H1 (cell line): ENCODE data around the gene TNN. TPM values are rescaled to one million over a fixed set of nuclear protein-coding genes. Genes with fewer than 3 reads are reported as not detected.

ENCODE experiments used
- CTCF ChIA-PET: fragments of 300-600 bp; sonication (Branson Sonifier 250); formaldehyde crosslinking; loops from one replicate; lab custom pipeline; 2021; ENCODE audit not compliant: partially characterized antibody; lab: Charles Lee
- POLR2A ChIA-PET: fragments of 300-600 bp; sonication (Branson Sonifier 250); formaldehyde crosslinking; loops from one replicate; lab custom pipeline; 2021; ENCODE audit warnings: inconsistent platforms; ENCODE audit not compliant: partially characterized antibody; lab: Charles Lee
- DNase-seq, 2 experiments: peaks; one replicate each; pipeline versions ENCODE4 v3.0.0 to v3.0.0-alpha.2; 2010 to 2022; ENCODE audit warnings: low spot score in 2 of 2, low read depth in 1 of 2, mixed read lengths in 1 of 2
- FAIRE-seq: peaks from 2 replicates; lab custom pipeline; 2011; peaks lifted over from hg19 to GRCh38; lab: Jason Lieb, UNC
- H2AFZ ChIP-seq: 2 replicates; pipeline ENCODE4 v1.8.1; 2012; ENCODE audit warnings: low read length, inconsistent platforms
- H2AK5ac ChIP-seq: 2 replicates; pipeline ENCODE4 v1.6.1; 2013; ENCODE audit warnings: low read depth, low read length
- H2BK120ac ChIP-seq: replicated peaks from 2 replicates; pipeline ENCODE3; 2013; ENCODE audit warnings: low read depth, low read length, inconsistent platforms
- H2BK12ac ChIP-seq: 2 replicates; pipeline ENCODE4 v1.6.1; 2013; ENCODE audit warnings: low read depth, low read length
- H2BK15ac ChIP-seq: 2 replicates; pipeline ENCODE4 v1.6.1; 2013; ENCODE audit warnings: low read length
- H2BK20ac ChIP-seq: 2 replicates; pipeline ENCODE4 v1.6.1; 2013; ENCODE audit warnings: low read length
- H2BK5ac ChIP-seq: 2 replicates; pipeline ENCODE4 v1.6.1; 2013; ENCODE audit warnings: low read depth, low read length
- H3K14ac ChIP-seq: 2 replicates; pipeline ENCODE4 v1.6.1; 2013; ENCODE audit warnings: inconsistent platforms; ENCODE audit not compliant: insufficient read length
- H3K18ac ChIP-seq: 2 replicates; pipeline ENCODE4 v1.6.1; 2013; ENCODE audit warnings: low read length; ENCODE audit errors: extremely low read depth
- H3K23ac ChIP-seq: 2 replicates; pipeline ENCODE4 v1.6.1; 2013; ENCODE audit warnings: inconsistent platforms; ENCODE audit not compliant: insufficient read length
- H3K23me2 ChIP-seq: 2 replicates; pipeline ENCODE4 v1.6.1; 2013; ENCODE audit warnings: low read depth, low read length
- H3K27ac ChIP-seq: 2 replicates; pipeline ENCODE4 v1.6.1; 2011; ENCODE audit warnings: low read depth, low read length, inconsistent platforms
- H3K27me3 ChIP-seq, 4 experiments: replicated peaks in 1 of 4; 1 replicate in 1 of 4; 2 replicates in 3 of 4; pipeline versions ENCODE4 v1.6.1 to v1.8.1; 2011 to 2013; ENCODE audit warnings: low read length in 3 of 4, mild to moderate bottlenecking in 3 of 4, inconsistent platforms in 2 of 4, mixed read lengths in 2 of 4, moderate library complexity in 1 of 4; ENCODE audit not compliant: control insufficient read depth in 3 of 4, insufficient read depth in 3 of 4; ENCODE audit errors: extremely low read depth in 1 of 4
- H3K36me3 ChIP-seq, 4 experiments: 2 replicates each; pipeline versions ENCODE4 v1.6.1 to v1.8.1; 2011 to 2013; ENCODE audit warnings: mild to moderate bottlenecking in 4 of 4, low read length in 3 of 4, moderate library complexity in 2 of 4, control low read depth in 1 of 4, inconsistent platforms in 1 of 4; ENCODE audit not compliant: insufficient read depth in 4 of 4, control insufficient read depth in 2 of 4
- H3K4ac ChIP-seq: replicated peaks from 2 replicates; pipeline ENCODE3; 2013; ENCODE audit warnings: low read length, low read depth, mixed read lengths, inconsistent platforms; ENCODE audit not compliant: insufficient read length
- H3K4me1 ChIP-seq, 4 experiments: replicated peaks in 1 of 4; 1 replicate in 1 of 4; 2 replicates in 3 of 4; pipeline versions ENCODE4 v1.6.1 to v1.8.1; 2011 to 2013; ENCODE audit warnings: low read length in 3 of 4, inconsistent platforms in 2 of 4, mixed read lengths in 1 of 4; ENCODE audit not compliant: insufficient read depth in 4 of 4, control insufficient read depth in 3 of 4
- H3K4me2 ChIP-seq, 2 experiments: 2 replicates each; pipeline versions ENCODE4 v1.6.1 to v1.8.1; 2011 to 2013; ENCODE audit warnings: low read depth in 2 of 2, low read length in 2 of 2, control low read depth in 1 of 2, inconsistent platforms in 1 of 2, mild to moderate bottlenecking in 1 of 2; ENCODE audit not compliant: insufficient read depth in 1 of 2
- H3K4me3 ChIP-seq, 4 experiments: fragments of 200-600, 300-600 bp in 1 of 4; sonication (generic), shearing (Covaris generic), sonication (Bioruptor Twin) in 1 of 4; 2 replicates each; pipeline versions ENCODE4 v1.5.1 to v1.8.1; 2011 to 2016; ENCODE audit warnings: low read length in 4 of 4, low read depth in 3 of 4, control low read depth in 2 of 4, inconsistent platforms in 2 of 4, mild to moderate bottlenecking in 2 of 4, mixed read lengths in 1 of 4, moderate library complexity in 1 of 4; ENCODE audit not compliant: insufficient read depth in 2 of 4; ENCODE audit errors: extremely low read depth in 1 of 4
- H3K56ac ChIP-seq: replicated peaks from 2 replicates; pipeline ENCODE3; 2013; ENCODE audit warnings: low read depth, mild to moderate bottlenecking, mixed read lengths, low read length, inconsistent platforms; ENCODE audit not compliant: insufficient read length
- H3K79me1 ChIP-seq: 2 replicates; pipeline ENCODE4 v1.6.1; 2013; ENCODE audit warnings: low read depth, low read length, control low read depth
- H3K79me2 ChIP-seq, 2 experiments: 2 replicates each; pipeline versions ENCODE4 v1.6.1 to v1.8.1; 2012 to 2013; ENCODE audit warnings: low read length in 2 of 2, mild to moderate bottlenecking in 2 of 2, inconsistent platforms in 1 of 2; ENCODE audit not compliant: insufficient read depth in 2 of 2, control insufficient read depth in 1 of 2
- H3K9ac ChIP-seq, 4 experiments: replicated peaks in 1 of 4; 1 replicate in 1 of 4; 2 replicates in 3 of 4; pipeline versions ENCODE4 v1.6.1 to v1.8.1; 2011 to 2013; ENCODE audit warnings: low read depth in 3 of 4, low read length in 3 of 4, control low read depth in 2 of 4, mild to moderate bottlenecking in 2 of 4, moderate library complexity in 2 of 4, inconsistent platforms in 1 of 4; ENCODE audit errors: extremely low read depth in 1 of 4
- H3K9me3 ChIP-seq, 2 experiments: 2 replicates each; pipeline versions ENCODE4 v1.6.1 to v1.8.1; 2012 to 2013; ENCODE audit warnings: mild to moderate bottlenecking in 2 of 2, moderate library complexity in 2 of 2, control low read depth in 1 of 2, inconsistent platforms in 1 of 2, low read depth in 1 of 2, low read length in 1 of 2, mixed read lengths in 1 of 2; ENCODE audit not compliant: insufficient read depth in 2 of 2
- H4K20me1 ChIP-seq, 2 experiments: replicated peaks in 1 of 2; 2 replicates each; pipeline versions ENCODE3 to v1.8.1; 2011 to 2013; ENCODE audit warnings: inconsistent platforms in 2 of 2, low read length in 2 of 2, mild to moderate bottlenecking in 1 of 2; ENCODE audit not compliant: insufficient read depth in 2 of 2, control insufficient read depth in 1 of 2
- H4K5ac ChIP-seq: 2 replicates; pipeline ENCODE4 v1.6.1; 2013; ENCODE audit warnings: low read length, low read depth, mixed read lengths, inconsistent platforms; ENCODE audit not compliant: insufficient read length
- H4K8ac ChIP-seq: 2 replicates; pipeline ENCODE4 v1.8.0; 2013; ENCODE audit warnings: mild to moderate bottlenecking, moderate library complexity, low read length, inconsistent platforms; ENCODE audit not compliant: insufficient read depth; ENCODE audit errors: extremely low read depth
- H4K91ac ChIP-seq: replicated peaks from 2 replicates; pipeline ENCODE3; 2013; ENCODE audit warnings: low read length, mixed read lengths, inconsistent platforms; ENCODE audit not compliant: insufficient read length
- ASH2L ChIP-seq: fragments of 200-600, 300-600 bp; sonication (generic); IDR thresholded peaks from one replicate; pipeline ENCODE4 v1.7.1; 2017; ENCODE audit warnings: low read length
- CTCF ChIP-seq, 3 experiments: IDR thresholded peaks; 1 replicate in 2 of 3; 2 replicates in 1 of 3; pipeline versions ENCODE4 v1.5.1 to v1.6.1; 2011; ENCODE audit warnings: low read length in 3 of 3, mild to moderate bottlenecking in 3 of 3, inconsistent platforms in 2 of 3, low read depth in 1 of 3, moderate library complexity in 1 of 3; ENCODE audit not compliant: insufficient read depth in 1 of 3; ENCODE audit errors: control extremely low read depth in 1 of 3
- PHF8 ChIP-seq: fragments of 200-600 bp; sonication (generic); conservative IDR thresholded peaks from 2 replicates; pipeline ENCODE4 v1.7.1; 2012; ENCODE audit warnings: low read depth, mild to moderate bottlenecking, inconsistent platforms, low read length, moderate library complexity
- RAD21 ChIP-seq, 2 experiments: IDR thresholded peaks in 1 of 2; conservative IDR thresholded peaks in 1 of 2; 2 replicates each; pipeline ENCODE4 v1.6.1; 2011; ENCODE audit warnings: low read depth in 2 of 2, low read length in 2 of 2, improper control_type of control experiment in 1 of 2, inconsistent platforms in 1 of 2, mild to moderate bottlenecking in 1 of 2, moderate library complexity in 1 of 2
- WGBS, 2 experiments: shearing (Covaris generic) in 1 of 2; methylation state at CpG; one replicate each; pipeline versions ENCODE4 v1.1.6 to v1.1.7; 2013 to 2015; ENCODE audit warnings: low lambda C conversion rate in 2 of 2, mixed read lengths in 2 of 2, inconsistent platforms in 1 of 2, low coverage in 1 of 2, missing lambda C conversion rate in 1 of 2; ENCODE audit not compliant: insufficient replicate concordance in 2 of 2, insufficient coverage in 1 of 2, insufficient read length in 1 of 2; ENCODE audit errors: extremely low coverage in 1 of 2, missing lambda C conversion rate in 1 of 2; 5-methylcytosine and 5-hydroxymethylcytosine counted together
- polyA plus RNA-seq, 7 experiments: library from polyadenylated mRNA; depleted of rRNA in 3 of 7; stranded (reverse) in 5 of 7; unstranded in 2 of 7; fragments of >200 nt in 5 of 7; fragments of 200-250 nt in 2 of 7; gene quantifications; 1 replicate in 5 of 7; 2 replicates in 1 of 7; 4 replicates in 1 of 7; pipeline versions ENCODE4 v1.2.1 to v1.2.3, GENCODE V29; 2011 to 2013; ENCODE audit warnings: missing spikeins in 2 of 7, mixed read lengths in 2 of 7
- total RNA-seq: library from RNA; stranded (reverse); fragmentation: NEBNext Ultra II Directional; extraction: Animal tissue kit (Norgen Biotek cat#: 25700); gene quantifications from 2 replicates; pipeline ENCODE4 v1.2.1, GENCODE V29; 2021

The TNN gene
- total and polyA plus RNA-seq, 2 of the 8 experiments (the other 6 are each of a cell fraction or from before 2014, with no cell fraction given) = 0.21 to 0.30 TPM

- H3K23me2 ChIP-seq = no peaks in the 10 kb centered on the region
- H3K4me3 ChIP-seq = peak overlapping the region in 1 of 4 experiments; percentile 52; a peak in 2 of 8 replicates
- peak overlapping the region; percentile 75; the same call in 1 of the 2 replicates for H2AFZ ChIP-seq
- H2BK15ac ChIP-seq = no peak overlapping the region
- no peak overlapping the region for H2BK120ac ChIP-seq
- no peak overlapping the region for H3K56ac ChIP-seq
- no peaks in the 10 kb centered on the region for H3K79me1 ChIP-seq
- ChIA-PET CTCF (interaction anchor here (0.5 to 11.9 kb wide), 99 partner anchors 10 to 1692 kb away, joined by 3 to 260 read pairs (median 5); no protein-coding TSS in a partner anchor), POLR2A (interaction anchor here (1.0 kb wide), 1 partner anchor 19 kb away, joined by 3 read pairs; no protein-coding TSS in a partner anchor)
- H3K36me3 ChIP-seq = no peaks in the 10 kb centered on the region
- no peaks in the 10 kb centered on the region for H4K20me1 ChIP-seq
- DNase-seq = peak in 1 of 2 experiments; percentile 92
- peak; percentile 93 to 95 for TF ChIP-seq RAD21 (IDR thresholded peaks at IDR 0.05 in 1 of 2, conservative IDR thresholded peaks at IDR 0.05 in 1 of 2; ENCODE audit: low read depth in 2 of 2, low read length in 2 of 2)
- peak; percentile 89 to 94 (median 93) for TF ChIP-seq CTCF (IDR thresholded peaks at IDR 0.05; ENCODE audit: control extremely low read depth in 1 of 3, insufficient read depth in 1 of 3, low read depth in 1 of 3, low read length in 3 of 3)
- no peak for TF ChIP-seq PHF8
- TF ChIP-seq ASH2L = peak; percentile 39
- no peak overlapping the region for H2BK5ac ChIP-seq
- peaks cover 0 to 2% (median 0%) of the 10 kb centered on the region in 4 experiments; a peak in 3 of 7 replicates for H3K27me3 ChIP-seq
- H3K9me3 ChIP-seq = no peaks in the 10 kb centered on the region
- no peak overlapping the region for H4K8ac ChIP-seq
- H2AK5ac ChIP-seq = no peak overlapping the region
- H2BK12ac ChIP-seq = no peak overlapping the region
- H3K79me2 ChIP-seq = no peaks in the 10 kb centered on the region
- no peak overlapping the region for H2BK20ac ChIP-seq
- no peak overlapping the region for H3K4ac ChIP-seq
- WGBS, 2 experiments = 11% methylated on average over 14 of the region's 15 CpGs; no CpG with 5 or more reads in 1 of the 2 experiments
- H3K4me2 ChIP-seq = peak overlapping the region; percentile 43 to 70
- H3K14ac ChIP-seq = no peak overlapping the region
- FAIRE-seq = peak; percentile 78
- no peak overlapping the region for H4K91ac ChIP-seq
- H4K5ac ChIP-seq = no peak overlapping the region
- peaks cover 0 to 3% (median under 1%) of the 10 kb centered on the region in 4 experiments; a peak in 2 of 7 replicates for H3K4me1 ChIP-seq
- no peak overlapping the region for H3K23ac ChIP-seq
- no peak overlapping the region for H3K9ac ChIP-seq
- no peak overlapping the region; the same call in 1 of the 2 replicates for H3K18ac ChIP-seq
- H3K27ac ChIP-seq = no peak overlapping the region
Observed at GRCh38 chr1:175152006-175152652, 84.5 kb downstream of the TNN start.
